ENCODE data around the gene KANSL3. TPM values are rescaled to one million over a fixed set of nuclear protein-coding genes. Genes with fewer than 3 reads are reported as not detected.

KANSL3 gene
- total and polyA plus RNA-seq, 2 experiments from 2014 or later: 15.0 to 23.9 TPM

DNA sequence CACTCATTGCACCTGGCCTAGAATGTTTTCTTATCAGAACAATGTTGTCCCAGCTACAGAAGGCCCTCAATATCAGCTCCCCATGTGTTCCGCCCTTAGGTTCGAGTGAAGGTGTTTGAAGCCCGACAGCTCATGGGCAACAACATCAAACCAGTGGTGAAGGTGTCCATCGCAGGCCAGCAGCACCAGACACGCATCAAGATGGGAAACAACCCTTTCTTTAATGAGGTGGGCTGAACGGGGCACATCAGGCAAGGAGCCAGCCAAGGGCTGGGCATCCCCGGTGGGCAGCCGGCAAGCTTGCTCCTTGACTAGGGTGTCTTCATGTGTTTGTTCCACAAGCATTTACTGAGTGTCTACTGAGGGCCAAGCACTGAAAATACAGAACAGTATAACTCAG lies 13.7 kb upstream of the KANSL3 start:
- Histone ChIP-seq H3K36me3 (ENCODE audit: low read depth) (no peaks in the 10 kb centered on the region), H3K27me3 (replicated peaks; ENCODE audit: insufficient read depth) (no peaks in the 10 kb centered on the region), H3K4me2 (ENCODE audit: unreplicated experiment) (no peak overlapping the region), H2AFZ (no peak overlapping the region), H3K9ac (no peak overlapping the region), H3F3A (ENCODE audit: insufficient read depth) (no peaks in the 10 kb centered on the region), H3K4me1 (ENCODE audit: insufficient read depth) (no peaks in the 10 kb centered on the region), H3K9me3 (ENCODE audit: low read depth) (no peaks in the 10 kb centered on the region), H4K20me1 (ENCODE audit: insufficient read depth) (no peaks in the 10 kb centered on the region), H3K79me2 (ENCODE audit: insufficient read depth) (no peaks in the 10 kb centered on the region), H3K9me2 (ENCODE audit: insufficient read depth) (no peaks in the 10 kb centered on the region), H3K4me3 (no peak overlapping the region), H3K27ac (no peak overlapping the region)
- DNase-seq: no peak
- TF ChIP-seq EZH2 (IDR thresholded peaks at IDR 0.05; ENCODE audit: insufficient read depth, poor library complexity, severe bottlenecking) (no peak), EZH2phosphoT487 (IDR thresholded peaks at IDR 0.05; ENCODE audit: insufficient read depth, low read depth) (no peak)
- in situ Hi-C loops (cut with MboI): no loop called here
- 89 to 92% methylated on average over 8 of the region's 8 CpGs for WGBS, 2 experiments (ENCODE audit: low coverage in 1 of 2, low lambda C conversion rate in 2 of 2, missing lambda C conversion rate in 2 of 2)

DNA sequence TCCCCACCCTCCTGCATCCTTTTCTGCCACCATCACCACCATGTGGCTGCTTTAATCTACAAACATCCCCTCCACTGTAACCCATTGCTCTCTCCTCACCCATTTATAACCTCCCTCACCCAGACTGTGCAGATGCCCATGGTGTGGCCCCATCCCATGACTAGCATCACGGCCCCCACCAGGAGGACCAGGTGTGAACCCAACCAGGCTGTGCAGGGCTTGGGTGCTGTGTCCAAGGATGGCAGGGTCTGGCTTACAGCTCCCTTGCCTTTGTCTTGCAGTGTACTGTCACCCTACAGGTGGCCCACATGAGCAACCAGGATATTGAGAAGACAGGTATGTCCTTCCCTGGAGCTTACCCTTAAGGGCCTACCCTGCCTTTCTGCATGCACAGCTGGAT lies 11.2 kb upstream of the KANSL3 start:
- H3K27ac ChIP-seq: no peak overlapping the region
- 71 to 89% methylated on average over 1 of the region's 1 CpG for WGBS, 2 experiments (ENCODE audit: low coverage in 1 of 2, low lambda C conversion rate in 2 of 2, missing lambda C conversion rate in 2 of 2)
- no peaks in the 10 kb centered on the region for H3K27me3 ChIP-seq (replicated peaks; ENCODE audit: insufficient read depth)
- no peak overlapping the region for H3K9ac ChIP-seq
- no peaks in the 10 kb centered on the region for H3K9me2 ChIP-seq (ENCODE audit: insufficient read depth)
- in situ Hi-C loops (cut with MboI): no loop called here
- no peaks in the 10 kb centered on the region for H3K79me2 ChIP-seq (ENCODE audit: insufficient read depth)
- H3K4me2 ChIP-seq (ENCODE audit: unreplicated experiment): no peak overlapping the region
- TF ChIP-seq EZH2 (IDR thresholded peaks at IDR 0.05; ENCODE audit: insufficient read depth, poor library complexity, severe bottlenecking): no peak
- no peak for TF ChIP-seq EZH2phosphoT487 (IDR thresholded peaks at IDR 0.05; ENCODE audit: insufficient read depth, low read depth)
- no peaks in the 10 kb centered on the region for H3K9me3 ChIP-seq (ENCODE audit: low read depth)
- H3F3A ChIP-seq (ENCODE audit: insufficient read depth): no peaks in the 10 kb centered on the region
- no peaks in the 10 kb centered on the region for H3K4me1 ChIP-seq (ENCODE audit: insufficient read depth)
- no peak overlapping the region for H2AFZ ChIP-seq
- H3K36me3 ChIP-seq (ENCODE audit: low read depth): no peaks in the 10 kb centered on the region
- no peak overlapping the region for H3K4me3 ChIP-seq
- H4K20me1 ChIP-seq (ENCODE audit: insufficient read depth): no peaks in the 10 kb centered on the region
- DNase-seq: no peak

DNA sequence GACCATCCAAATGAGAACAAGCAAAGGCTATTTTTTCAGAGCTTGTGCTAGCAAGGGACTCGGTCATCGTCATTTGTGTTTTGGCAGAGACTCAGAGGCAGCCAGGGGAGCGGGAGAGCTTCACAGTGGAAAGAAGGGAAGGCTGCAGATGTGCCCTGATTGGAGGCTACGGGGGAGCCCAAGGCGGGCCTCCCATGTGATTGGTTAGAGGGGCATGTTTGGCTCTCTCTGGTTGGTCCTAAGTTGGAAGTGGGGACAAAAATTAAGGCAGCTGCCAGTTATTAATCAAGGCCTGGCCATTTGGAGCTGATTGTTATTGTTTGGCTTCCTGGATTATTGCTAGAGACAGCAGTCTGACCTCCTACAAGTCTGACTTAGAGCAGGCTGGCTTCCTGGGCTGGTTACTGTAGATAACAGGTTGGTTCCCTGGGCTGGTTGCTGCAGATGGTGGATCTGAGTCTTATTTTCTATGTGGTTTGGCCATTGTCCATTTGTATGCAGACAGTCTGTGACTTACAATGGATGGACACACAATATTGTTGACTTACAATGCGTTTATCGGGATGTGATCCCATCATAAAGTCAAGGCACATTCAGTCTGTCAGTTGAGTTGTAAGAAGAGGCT lies 10.3 kb upstream of the KANSL3 start:
- Histone ChIP-seq H3K79me2 (ENCODE audit: insufficient read depth) (no peaks in the 10 kb centered on the region), H3K4me2 (ENCODE audit: unreplicated experiment) (no peak overlapping the region), H3K36me3 (ENCODE audit: low read depth) (no peaks in the 10 kb centered on the region), H3K4me3 (no peak overlapping the region), H3K27me3 (replicated peaks; ENCODE audit: insufficient read depth) (no peaks in the 10 kb centered on the region), H3K27ac (no peak overlapping the region), H2AFZ (no peak overlapping the region), H3K9me3 (ENCODE audit: low read depth) (no peaks in the 10 kb centered on the region), H3K9ac (no peak overlapping the region), H3K4me1 (ENCODE audit: insufficient read depth) (no peaks in the 10 kb centered on the region), H4K20me1 (ENCODE audit: insufficient read depth) (no peaks in the 10 kb centered on the region), H3K9me2 (ENCODE audit: insufficient read depth) (no peaks in the 10 kb centered on the region), H3F3A (ENCODE audit: insufficient read depth) (no peaks in the 10 kb centered on the region)
- TF ChIP-seq EZH2phosphoT487 (IDR thresholded peaks at IDR 0.05; ENCODE audit: insufficient read depth, low read depth) (no peak), EZH2 (IDR thresholded peaks at IDR 0.05; ENCODE audit: insufficient read depth, poor library complexity, severe bottlenecking) (no peak)
- in situ Hi-C loops (cut with MboI): no loop called here
- DNase-seq: no peak
- 89 to 92% methylated on average over 7 of the region's 7 CpGs for WGBS, 2 experiments (ENCODE audit: low coverage in 1 of 2, low lambda C conversion rate in 2 of 2, missing lambda C conversion rate in 2 of 2)

DNA sequence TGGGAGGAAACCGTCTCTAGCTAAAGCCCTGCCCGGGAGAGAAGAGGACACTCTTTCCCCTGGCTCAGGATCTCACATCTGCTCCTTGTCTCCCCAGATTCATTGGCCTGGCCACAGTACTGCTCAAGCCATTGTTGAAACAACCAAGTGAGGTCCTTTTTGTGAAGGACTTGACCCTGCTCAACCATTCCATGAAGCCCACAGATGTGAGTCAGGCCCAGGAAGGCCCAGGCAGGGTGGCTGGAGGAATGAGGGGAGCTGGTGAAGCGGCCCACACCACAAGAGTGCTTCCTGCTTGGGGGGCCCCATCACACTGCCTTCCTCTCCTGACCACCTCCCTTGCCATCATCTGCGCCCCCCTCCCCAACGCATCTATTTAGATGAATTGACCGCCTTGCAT lies 9.6 kb upstream of the KANSL3 start:
- no peak overlapping the region for H3K27ac ChIP-seq
- H3K9me3 ChIP-seq (ENCODE audit: low read depth): no peaks in the 10 kb centered on the region
- in situ Hi-C loops (cut with MboI): no loop called here
- H2AFZ ChIP-seq: no peak overlapping the region
- H3K9me2 ChIP-seq (ENCODE audit: insufficient read depth): no peaks in the 10 kb centered on the region
- no peak overlapping the region for H3K9ac ChIP-seq
- no peaks in the 10 kb centered on the region for H4K20me1 ChIP-seq (ENCODE audit: insufficient read depth)
- TF ChIP-seq EZH2 (IDR thresholded peaks at IDR 0.05; ENCODE audit: insufficient read depth, poor library complexity, severe bottlenecking): no peak
- H3K4me2 ChIP-seq (ENCODE audit: unreplicated experiment): no peak overlapping the region
- no peaks in the 10 kb centered on the region for H3K79me2 ChIP-seq (ENCODE audit: insufficient read depth)
- WGBS, 2 experiments (ENCODE audit: low coverage in 1 of 2, low lambda C conversion rate in 2 of 2, missing lambda C conversion rate in 2 of 2): 72 to 76% methylated on average over 6 of the region's 6 CpGs
- H3K4me1 ChIP-seq (ENCODE audit: insufficient read depth): no peaks in the 10 kb centered on the region
- H3F3A ChIP-seq (ENCODE audit: insufficient read depth): no peaks in the 10 kb centered on the region
- no peak overlapping the region for H3K4me3 ChIP-seq
- H3K27me3 ChIP-seq (replicated peaks; ENCODE audit: insufficient read depth): no peaks in the 10 kb centered on the region
- no peaks in the 10 kb centered on the region for H3K36me3 ChIP-seq (ENCODE audit: low read depth)
- DNase-seq: no peak
